Activated CD8-positive, alpha-beta memory T cell treated with anti-CD3 and anti-CD28 coated beads, Interleukin-2, amount 50 U/mL, for 24 hours (primary cell): Measurements from ENCODE around the gene SMAGP.
"Not testable (repeated sequence)": the region's sequence is repeated elsewhere in the genome, so short reads cannot be mapped to it uniquely, and the experiment has no call there.

Experiments
- DNase-seq: peaks from one replicate; pipeline ENCODE4 v3.0.0-alpha.2; 2020; ENCODE audit errors: extremely low read depth

The SMAGP gene, protein sequence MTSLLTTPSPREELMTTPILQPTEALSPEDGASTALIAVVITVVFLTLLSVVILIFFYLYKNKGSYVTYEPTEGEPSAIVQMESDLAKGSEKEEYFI

DNA sequence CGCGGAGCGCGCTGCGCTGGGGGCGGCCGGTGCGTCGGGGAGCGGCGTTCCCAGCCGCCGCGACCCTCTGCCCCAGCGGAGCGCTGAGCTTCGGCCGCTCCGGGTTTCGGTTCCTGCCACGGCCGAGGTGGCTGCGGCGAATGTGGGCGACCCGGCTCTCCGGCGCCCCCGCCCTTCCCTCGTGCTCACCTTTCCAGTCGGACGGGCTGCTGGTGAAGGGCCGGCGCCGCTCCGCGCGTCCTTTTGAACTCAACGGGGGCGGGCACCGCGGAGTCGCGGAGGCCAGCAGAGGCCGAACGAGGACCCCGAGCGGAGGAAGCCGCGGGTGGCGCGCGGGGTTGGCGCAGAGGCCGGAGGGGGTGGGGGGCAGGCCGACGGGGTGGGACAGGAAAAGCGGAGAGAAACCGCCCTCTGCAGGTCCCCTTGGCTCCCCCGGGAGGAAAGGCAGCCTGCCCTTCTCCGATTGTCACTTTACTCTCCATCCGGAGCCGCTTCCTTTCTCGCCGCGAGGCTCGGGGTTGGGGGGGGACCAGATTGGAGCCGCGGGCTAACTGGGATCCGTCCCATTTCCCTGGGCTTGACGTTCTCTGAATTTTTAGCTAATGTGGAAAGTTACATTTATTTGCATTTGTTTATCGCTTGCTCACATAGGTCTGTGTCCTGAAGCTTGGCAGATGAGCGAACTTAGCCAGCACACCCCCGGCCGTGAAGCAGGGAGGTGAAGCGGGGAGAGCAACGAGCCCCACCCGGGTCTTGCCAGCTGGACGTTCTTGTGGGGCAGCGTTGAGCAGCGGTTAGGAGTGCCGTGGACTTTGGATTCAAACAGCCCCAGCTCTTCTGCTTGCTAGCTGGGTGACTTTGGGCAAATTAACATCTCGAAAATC, at the start of gene SMAGP:
Gene SMAGP, minus strand, starts transcription at position 349 of the 884 bp plus-strand sequence. CDS start 1,137 bp downstream, outside the sequence.
- no peak for DNase-seq

DNA sequence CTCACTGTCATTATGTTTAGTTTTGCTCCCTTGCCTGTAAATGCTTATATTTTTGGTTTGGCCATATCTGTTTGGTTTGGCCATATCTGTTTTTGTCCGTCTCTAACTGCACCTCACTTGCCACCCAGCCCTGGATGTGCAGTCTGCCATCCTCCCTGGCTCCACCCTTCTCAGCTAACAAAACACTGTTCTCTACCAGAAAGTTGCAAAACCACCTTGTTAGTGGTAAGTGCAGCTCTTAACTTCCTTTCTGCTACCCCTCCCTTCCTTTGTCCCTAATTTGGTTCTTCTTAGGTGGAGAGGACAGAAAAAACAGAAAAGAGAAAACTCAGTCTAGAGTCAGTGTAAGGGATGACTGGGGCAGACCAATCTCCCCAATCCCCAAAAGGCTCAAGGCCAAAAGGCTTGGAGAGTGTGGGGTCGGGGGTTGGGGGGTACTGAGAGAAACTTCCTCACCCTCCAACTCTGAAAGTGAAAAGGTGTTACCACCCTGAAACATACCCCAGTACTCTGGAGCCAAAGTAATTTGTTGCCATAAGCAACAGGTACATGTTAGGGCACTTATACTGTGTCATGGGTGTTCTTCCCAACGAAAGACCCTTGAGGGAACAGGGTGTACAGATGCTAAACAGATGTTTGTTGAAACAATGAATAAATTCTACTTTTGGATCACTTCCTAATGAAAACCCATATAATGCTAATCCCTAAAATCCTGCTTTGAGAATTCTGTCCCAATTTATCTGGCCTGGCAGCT, 48.8 kb upstream of the SMAGP start:
- DNase-seq = no peak

GRCh38 chr12:51318057-51318806, 48.0 kb upstream of the SMAGP start:
- not testable (repeated sequence) for DNase-seq

- no peak for DNase-seq
Measured at GRCh38 chr12:51311389-51311788, 41.2 kb upstream of the SMAGP start.

DNA sequence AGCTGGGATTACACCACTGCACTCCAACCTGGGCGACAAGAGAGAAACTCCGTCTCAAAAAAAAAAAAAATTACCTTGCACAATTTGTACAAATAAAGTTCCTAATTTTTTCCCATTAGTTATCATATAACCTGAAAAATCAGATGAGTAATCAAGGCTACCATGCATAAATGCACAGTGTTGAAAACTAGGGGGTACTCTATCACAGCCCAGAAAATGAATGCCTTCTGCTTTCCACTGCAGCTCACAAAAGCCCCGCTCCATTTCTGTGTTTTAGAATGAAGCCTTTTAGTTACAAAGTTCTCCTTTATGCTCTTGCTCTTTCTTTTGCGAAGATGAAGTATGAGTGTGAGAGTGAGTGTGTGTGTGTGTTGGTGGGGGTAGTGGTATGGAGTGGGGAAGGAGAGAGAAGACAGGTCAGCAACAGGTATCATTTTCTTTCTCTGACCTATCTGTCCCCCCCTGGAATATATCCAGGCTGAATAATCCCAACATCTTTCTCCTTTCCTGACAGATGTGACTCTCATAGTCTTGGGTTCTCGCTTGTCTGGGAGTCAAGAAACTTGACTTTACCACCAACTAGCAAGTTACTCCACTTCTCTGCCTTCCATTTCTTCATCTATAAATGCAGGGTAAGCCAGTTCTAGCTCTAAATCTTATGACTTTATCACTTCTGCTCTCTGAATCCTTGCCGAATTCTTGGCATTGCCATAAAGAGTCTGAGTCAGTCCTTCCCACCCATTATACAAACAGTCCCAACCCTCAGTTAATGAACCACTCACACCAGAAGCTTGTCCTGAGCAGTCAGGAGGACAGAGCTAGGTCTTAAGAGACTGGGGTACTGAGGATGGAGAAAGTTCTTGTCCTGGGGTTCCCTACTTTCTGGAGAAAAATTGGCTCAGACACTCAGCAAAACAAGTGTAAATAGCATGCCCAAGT, 37.7 kb upstream of the SMAGP start:
- DNase-seq = no peak

DNA sequence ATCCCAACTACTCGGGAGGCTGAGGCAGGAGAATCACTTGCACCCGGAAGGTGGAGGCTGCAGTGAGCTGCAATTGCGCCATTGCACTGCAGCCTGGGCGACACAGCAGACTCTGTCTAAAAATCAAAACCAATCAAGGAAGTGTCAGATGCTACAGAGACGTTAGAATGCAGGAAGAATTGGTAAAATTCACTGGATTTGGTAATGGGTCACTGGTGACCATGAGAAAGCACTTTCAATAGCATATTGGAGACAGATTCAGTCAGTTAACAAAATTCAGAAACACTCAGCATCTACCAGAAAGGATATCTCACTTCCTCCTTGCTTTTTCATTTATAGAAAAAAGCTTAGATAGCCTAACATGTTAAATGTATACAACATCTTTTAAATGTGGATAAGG, 36.3 kb upstream of the SMAGP start:
- no peak for DNase-seq

DNA sequence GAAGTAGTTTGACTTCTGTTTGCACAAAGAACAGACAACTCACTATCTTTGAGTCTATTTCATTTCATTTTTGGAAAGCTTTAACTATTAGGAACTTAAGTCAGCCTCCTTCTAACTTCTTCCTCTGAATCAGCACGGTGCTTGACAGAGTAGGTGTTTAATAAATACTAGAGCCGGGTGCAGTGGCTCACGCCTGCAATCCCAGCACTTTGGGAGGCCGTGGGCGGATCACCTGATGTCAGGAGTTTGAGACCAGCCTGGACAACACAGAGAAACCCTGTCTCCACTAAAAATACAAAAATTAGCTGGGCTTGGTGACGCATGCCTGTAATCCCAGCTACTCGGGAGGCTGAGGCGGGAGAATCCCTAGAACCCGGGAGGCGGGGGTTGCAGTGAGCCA, 30.6 kb upstream of the SMAGP start:
- not testable (repeated sequence) for DNase-seq

DNA sequence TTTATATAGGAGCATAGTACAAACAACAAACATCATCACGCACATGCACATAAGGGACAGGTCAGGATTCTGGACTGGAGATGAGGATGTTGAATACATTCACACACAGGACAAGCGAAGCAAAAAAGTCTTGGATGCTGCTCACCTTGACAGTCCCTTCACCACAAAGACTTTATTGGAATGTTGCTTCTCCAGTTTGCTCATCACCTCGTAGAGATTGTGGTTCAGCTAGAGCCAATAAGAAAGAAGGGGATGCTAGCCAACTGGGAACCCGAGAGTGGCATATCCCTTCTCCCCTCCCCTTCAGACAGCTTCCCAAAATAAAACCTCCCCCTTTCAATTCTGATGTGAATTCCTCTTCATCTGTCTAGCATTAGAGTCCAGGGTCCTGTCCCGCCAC, 25.4 kb upstream of the SMAGP start:
- no peak for DNase-seq

DNA sequence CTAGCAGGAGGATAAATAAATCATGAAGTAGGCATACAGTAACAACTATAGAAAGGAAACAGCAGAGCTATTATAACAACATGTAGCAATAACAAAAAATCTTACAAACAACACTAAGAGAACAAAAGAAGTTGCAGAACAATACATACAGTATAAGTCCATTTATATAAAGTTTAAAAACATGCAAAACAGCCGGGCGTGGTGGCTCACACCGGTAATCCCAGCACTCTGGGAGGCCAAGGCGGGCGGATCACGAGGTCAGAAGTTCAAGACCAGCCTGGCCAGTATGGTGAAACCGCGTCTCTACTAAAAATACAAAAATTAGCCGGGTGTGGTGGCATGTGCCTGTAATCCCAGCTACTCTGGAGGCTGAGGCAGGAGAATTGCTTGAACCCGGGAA, 23.9 kb upstream of the SMAGP start:
- not testable (repeated sequence) for DNase-seq

GRCh38 chr12:51293696-51294095, 23.5 kb upstream of the SMAGP start:
- no peak for DNase-seq

- DNase-seq = not testable (repeated sequence)
Measured at GRCh38 chr12:51291603-51292513, 21.6 kb upstream of the SMAGP start.

GRCh38 chr12:51285843-51286242, 15.6 kb upstream of the SMAGP start:
- DNase-seq = no peak

DNA sequence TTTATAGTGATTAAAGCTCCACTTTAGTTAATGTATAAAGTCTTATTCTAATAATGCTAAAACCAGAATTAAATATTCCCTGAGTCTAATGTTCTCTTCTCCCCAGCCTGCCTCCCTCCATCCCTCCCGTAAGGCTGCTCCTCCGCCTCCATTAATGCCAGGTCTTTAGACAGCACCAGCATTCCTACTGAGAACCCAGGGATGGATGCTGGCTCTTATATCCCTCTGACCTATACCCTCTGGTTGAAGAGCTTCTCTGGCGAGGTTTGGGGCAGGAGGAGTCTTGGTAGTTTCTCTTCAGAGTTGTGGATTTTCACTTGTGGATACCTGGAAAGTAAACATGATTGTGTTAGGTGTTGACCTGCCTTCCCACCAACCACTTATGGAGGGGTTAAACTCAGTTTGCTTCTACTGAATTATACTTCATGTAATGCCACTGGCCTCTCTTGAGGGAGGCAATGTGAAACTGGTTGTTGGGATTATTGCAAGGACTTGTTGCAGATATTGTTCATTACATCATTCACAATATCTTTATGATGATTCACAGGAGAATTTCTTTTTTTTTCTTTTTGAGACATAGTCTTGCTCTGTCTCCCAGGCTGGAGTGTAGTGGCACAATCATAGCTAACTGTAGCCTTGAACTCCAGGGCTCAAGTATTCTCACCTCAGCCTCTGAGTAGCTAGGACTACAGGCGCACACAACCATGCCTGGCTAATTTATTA, 11.1 kb upstream of the SMAGP start:
- DNase-seq = no peak

DNA sequence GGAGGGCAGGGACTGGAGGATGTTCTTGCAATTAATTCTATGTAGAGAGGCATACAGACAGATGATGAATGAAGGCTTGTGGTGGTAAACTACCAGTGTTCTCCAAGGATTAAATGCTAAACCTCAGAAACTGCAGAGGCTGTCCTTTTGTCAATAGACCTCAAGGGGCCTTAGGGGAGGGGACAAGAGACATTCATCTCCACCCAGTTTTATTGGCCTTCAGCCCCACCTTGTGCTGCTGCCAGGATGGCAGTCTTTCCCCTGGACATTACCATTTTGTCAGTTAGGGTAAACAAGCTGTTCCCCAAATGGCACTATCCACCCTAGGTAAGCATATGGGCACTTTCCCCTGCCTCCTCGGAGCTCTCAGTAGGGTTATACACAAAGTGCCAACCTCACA, 4.9 kb upstream of the SMAGP start:
- no peak for DNase-seq

GRCh38 chr12:51272810-51273209, 2.6 kb upstream of the SMAGP start:
- not testable (repeated sequence) for DNase-seq

- no peak for DNase-seq
Measured at GRCh38 chr12:51270951-51271518, 820 bp upstream of the SMAGP start.

DNA sequence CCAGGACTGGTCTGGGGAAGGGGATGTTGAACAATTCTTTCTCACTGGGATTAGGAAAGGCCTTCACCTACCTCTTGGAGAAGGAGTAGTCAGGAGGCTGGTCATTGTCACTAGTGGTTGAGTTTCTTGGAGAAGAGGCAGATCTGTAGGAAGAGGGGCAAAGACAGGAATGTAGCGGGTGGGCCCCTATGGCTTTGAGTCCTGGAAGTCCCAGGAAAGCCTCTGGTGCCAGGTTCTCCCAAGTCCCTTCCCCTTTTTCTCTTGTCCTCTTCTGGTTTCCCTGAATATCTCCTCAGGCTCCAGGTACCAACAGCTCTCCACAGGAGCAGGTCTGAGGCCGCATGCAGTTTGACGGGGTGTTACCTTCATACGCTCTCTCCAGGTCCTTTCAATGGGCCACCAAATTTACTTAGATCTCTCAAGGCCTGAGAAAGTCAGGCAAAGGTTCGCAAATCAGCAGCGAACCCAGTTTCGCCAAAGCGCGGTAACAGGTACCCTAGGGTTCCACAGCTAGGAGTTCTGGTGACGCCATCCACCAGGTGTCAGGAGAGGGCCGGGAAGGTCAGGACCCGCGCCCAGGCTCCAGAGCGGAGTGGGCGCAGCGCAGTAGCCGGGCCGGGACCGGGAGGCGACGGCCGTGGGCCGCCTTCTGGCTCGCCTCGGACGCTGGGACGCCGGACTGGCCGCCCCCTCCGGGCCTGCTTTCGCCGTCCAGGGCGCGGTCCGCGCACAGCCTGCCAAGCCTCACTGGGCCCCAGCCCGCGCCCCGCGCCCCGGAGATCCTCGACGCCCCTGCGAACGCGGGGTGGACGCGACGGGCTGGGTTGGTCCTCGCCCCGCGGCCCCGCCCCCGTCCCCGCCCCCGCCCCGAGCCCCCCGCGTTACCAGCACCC, 795 bp downstream of the SMAGP start:
- no peak for DNase-seq

GRCh38 chr12:51265024-51265423, 5.2 kb downstream of the SMAGP start:
- no peak for DNase-seq
